HG03342 (cell line): ENCODE data around the gene KLF15.

Source experiments
- ATAC-seq: cut with Tn5 transposase; IDR thresholded peaks from one replicate; pipeline ENCODE4 v1.9.1; 2021; ENCODE audit warnings: mild to moderate bottlenecking, moderate library complexity; ENCODE audit not compliant: unreplicated experiment

KLF15 gene

DNA sequence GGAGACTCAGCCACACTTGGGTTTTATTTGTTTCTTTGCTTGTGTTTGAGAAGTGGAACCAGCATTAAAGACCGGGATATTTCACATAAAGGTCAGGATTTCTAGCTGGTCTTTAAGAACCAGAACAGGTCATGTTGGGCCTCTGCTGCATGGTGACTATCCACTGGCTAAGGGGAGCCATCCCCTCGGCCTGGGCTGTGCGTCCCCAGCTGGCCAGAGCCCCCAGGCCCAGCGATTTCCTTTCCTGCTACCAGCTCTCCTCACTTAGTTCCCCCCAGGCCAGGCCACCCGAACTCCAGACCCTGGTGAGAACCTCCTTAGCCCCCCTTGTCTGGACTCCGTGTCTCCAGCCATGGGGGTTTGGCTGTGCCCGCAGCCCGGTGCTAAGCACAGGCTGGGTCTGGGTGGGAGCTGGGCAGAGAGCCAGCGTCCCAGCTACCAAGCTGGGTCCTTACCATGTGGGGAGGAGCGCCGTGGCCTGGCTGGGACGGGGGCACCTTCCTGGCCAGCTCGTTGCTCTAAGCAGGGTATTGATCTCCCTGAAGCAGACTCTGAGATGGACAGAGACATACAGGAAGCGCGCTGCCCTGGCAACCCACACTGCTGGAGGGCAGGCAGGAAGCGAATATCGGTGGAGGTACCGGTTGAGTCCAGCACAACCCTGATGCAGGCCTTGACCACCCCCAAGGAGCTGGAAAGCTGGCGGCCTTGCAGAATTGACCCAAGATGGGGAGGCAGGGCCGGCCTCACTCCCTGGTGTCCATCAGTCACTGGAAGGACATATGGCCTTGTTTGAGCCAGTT lies 49.4 kb downstream of the KLF15 start:
- no peak for ATAC-seq

DNA sequence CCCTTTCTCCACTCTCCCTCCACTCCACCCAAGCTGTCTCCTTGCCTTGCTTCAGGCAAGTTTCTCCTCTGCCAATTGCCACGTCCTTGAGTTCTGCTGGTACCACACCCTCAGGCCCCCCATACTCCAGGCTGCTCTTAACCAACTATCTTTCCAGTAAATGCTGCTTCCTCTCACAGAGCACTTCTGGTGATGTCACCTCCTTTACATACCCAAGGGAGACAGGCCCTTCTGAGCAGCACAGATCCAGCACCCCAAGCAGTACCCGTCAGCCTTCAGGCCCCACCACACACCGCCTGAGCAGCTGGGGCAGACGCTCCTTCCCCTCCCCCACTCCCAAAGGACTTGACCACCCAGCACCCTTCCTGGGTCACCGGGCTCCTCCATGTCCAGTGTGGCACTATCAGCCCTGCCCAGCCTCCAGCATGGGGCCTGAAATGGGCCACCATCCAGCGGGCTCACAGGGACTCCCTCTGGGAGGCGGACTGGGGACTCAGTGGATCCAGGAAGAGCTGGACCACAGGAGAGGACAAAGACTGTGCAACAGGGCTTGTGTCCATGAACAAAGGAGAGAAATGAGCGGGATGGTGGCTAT lies 50.2 kb downstream of the KLF15 start:
- no peak for ATAC-seq

- ATAC-seq, result no peak
These were observed 50.8 kb downstream of the KLF15 start for GRCh38 chr3:126306397-126306796.

DNA sequence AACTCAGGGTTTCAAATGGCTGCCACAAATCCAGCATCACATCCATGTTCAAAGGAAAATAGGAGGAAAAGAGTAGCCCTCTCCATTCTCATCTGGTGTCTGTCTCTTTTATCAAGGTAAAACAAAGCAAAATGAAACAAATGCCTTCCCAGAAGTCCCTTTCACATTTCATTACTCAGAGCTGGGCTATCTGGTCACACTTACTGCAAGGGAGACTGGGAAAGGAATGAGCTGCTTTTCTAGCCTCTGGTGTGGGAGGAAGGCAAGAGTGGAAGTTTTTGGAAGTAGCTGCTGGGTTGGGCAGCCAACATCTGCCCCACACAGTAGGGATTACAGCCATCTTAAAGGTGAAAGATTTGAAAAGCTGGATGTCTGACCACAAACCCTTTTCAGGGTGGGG lies 51.8 kb downstream of the KLF15 start:
- no peak for ATAC-seq

GRCh38 chr3:126304704-126305103 lies 52.5 kb downstream of the KLF15 start:
- ATAC-seq, result no peak

DNA sequence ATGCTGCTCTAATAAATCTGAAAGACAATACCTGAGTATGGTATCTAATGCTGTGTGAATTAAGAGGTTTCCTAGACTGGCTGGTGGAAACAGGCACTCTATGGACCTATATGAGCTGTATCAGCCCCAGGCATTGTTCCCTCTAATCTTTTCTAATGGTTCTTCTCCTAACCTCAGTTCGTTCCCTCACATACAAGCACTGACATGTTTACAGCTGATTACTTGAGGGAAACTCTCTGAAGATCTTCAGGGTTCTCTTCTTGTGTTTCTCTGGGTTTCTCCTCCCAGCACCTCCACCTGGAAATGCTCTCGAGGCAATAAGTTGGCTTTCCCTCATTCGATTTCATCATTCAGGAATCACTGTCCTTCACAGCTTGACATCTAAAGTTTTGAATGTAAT lies 52.9 kb downstream of the KLF15 start:
- no peak for ATAC-seq

DNA sequence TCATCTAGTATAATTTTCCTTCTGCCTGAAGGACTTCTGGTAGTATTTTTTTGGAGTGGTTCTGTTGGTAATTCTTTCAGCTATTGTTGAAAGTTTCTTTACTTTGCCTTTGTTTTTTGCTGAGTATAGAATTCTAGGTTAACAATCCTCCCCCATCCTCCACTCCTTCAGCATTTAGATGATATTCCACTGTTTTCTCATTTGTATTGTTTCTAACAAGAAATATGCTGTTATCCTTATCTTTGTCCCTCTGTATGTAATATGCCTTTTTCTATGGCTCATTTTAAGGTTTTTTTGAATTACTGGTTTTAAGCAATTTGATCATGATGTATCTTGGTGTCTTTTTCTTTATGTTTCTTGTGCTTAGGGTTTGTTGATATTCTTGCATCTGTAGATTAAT lies 53.9 kb downstream of the KLF15 start:
- ATAC-seq, result no peak

DNA sequence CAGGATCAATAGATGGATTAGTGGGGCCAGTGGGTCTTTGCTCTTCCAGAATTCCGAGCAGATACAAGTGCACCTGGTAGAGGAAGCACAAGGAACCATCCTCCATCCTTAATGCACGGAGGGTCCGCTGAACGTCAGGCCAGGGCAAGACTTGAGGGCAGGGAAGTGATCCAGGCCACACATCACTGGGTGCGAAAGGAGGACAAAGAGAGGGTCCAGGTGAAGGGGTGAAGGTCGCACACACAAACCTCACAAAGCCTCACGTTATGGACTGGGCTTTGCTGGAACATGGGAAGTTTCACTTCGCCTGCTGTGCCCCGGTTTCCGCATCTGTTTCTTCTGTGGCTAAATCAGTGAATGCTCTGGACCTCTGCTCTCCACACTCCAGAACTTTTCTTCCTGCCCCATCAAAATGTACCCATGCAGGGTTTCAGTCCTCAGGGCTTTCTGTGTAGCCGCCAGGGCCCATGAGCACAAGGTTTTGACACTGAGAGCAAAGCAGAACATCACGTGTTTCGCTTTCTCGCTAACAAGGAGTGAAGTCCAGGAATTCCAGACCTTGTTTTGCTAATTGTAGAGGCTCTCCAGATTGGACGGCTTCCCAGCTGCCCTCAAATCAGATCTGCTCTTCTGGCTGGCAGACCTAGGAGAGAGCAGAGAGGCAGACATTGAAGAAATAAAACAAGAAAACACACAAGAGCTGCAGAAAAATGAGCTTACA lies 56.3 kb downstream of the KLF15 start:
- ATAC-seq, result no peak

DNA sequence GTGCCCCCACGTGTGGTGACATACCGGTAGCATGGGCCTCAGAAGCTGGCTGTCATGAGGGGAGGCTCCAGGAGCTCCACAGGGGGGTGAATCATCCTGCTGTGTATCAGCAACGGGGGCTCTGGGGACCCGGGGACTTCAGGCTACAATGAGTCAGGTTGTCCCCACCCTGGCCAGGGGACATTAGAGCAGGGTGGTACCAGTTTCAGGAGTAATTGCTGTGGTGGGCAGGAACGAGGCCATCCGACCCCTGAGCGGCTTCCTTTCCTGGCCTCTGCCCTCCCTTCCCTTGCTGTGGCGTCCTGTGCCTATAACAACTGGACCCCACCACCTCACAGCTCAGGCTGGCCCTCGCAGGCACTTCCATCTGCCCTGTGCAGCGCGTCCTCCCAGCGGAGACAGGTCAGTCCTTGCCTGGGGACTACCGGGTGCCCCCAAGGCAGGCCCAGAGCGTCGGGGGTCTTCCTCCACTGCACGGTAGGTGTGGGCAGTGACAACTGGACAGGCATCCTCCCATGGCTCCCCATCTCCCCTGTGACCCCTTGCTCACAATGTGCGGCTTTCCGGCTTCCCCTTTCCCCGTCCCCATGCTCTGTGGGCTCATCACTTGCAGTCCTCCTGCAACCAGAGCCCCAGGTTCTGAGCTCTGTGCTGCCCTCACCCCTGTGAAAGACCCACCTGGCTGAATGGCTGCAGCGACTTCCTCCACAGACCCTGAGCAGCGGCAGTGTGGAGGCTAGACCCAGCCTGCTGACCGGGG lies 57.0 kb downstream of the KLF15 start:
- ATAC-seq, result no peak

GRCh38 chr3:126295407-126295939 lies 61.7 kb downstream of the KLF15 start:
- ATAC-seq, result no peak

DNA sequence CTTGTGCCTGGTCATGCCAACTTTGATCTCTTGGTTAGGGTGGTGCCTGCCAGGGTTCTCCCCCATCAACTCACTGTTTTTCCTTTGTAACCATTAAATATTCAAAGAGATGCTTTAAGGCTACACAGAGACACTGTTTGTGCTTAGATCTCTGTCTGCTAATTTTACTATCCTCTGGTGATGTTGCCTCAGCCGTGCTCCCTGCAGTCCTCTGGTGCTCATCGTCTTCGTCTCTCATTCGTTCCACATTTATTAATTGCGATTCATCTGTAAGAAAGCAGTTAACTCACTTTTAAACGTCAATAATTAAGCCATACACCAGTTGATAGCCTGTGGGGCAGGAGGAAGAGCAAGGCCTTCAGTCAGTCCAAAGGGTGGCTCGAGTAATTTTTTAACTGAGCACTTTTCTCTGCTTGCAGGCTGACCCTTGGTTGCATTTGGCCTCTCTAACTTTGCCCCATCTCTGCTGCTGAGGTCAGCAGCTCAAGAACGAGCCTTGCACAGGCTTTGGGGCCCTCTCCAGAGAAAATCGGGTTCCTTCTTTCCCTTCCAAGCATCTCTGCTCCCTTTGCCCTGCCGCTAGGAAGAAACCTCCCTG lies 62.9 kb downstream of the KLF15 start:
- ATAC-seq, result no peak

DNA sequence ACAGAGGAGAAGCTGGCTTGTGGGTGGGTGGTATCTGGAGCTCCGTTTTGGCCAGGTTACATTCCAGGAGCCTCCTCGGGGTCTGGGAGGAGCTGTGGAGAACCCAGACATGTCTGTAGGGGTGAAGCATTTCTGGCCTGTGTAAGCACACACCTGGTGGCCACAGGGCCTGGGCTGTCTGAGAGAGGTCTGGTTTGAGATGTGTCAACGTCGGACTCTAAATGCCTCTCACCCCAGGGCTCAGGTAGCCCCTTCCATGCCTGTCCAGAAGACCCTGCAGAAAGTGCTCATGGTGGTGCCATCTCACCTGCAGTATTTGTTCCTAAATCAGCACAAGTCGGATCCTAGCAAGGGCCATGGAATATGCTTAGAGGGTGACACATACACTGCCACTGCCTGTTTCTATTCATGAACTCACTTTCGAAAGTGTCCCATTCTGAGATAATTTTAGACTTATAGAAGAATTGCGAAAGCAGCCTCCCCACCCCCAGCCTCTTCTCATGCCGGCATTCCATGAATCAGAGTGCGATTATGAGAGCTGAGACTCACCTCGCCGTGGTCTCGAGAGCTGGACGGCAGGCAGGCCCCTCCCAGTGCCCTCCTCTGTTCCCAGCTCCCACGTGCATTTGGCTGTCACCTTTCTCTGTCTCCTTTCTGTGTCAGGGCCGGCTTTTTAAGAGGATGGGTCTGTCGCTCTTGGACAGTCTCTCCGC lies 63.7 kb downstream of the KLF15 start:
- no peak for ATAC-seq
